ENCODE results near the gene CLEC17A. TPM values are rescaled to one million over a fixed set of nuclear protein-coding genes. Genes with fewer than 3 reads are reported as not detected.
"Not testable (repeated sequence)": the region's sequence is repeated elsewhere in the genome, so short reads cannot be mapped to it uniquely, and the experiment has no call there.

The CLEC17A gene
- total and polyA plus RNA-seq, 12 donors, result 0.12 TPM; not detected in 11

- H3K4me3 ChIP-seq, result no peak overlapping the region
- 62 to 67% methylated on average over 4 of the region's 4 CpGs for WGBS, 2 donors
- H3K27ac ChIP-seq, result no peak overlapping the region
- H3K4me1 ChIP-seq, result peaks cover 0 to 20% (median 0%) of the 10 kb centered on the region in 9 donors
- no peak for TF ChIP-seq CTCF (IDR thresholded peaks at IDR 0.05)
- no peak for DNase-seq
- H3K36me3 ChIP-seq, result no peaks in the 10 kb centered on the region
- no peaks in the 10 kb centered on the region for H3K9me3 ChIP-seq
- no peak for ATAC-seq
- intact Hi-C loops (cut with DNase I), result no loop called here
- H3K27me3 ChIP-seq, result peaks cover 0 to 3% (median 0%) of the 10 kb centered on the region in 7 donors
Measured at GRCh38 chr19:14611051-14611450, 28.2 kb downstream of the CLEC17A start.

GRCh38 chr19:14612242-14612641 is 29.4 kb downstream of the CLEC17A start:
- H3K27me3 ChIP-seq; DNase-seq; intact Hi-C loops (cut with DNase I); ATAC-seq; H3K36me3 ChIP-seq; H3K9me3 ChIP-seq; H3K4me3 ChIP-seq; H3K27ac ChIP-seq: not testable (repeated sequence)
- H3K4me1 ChIP-seq, result peaks cover 0 to 27% (median 0%) of the 10 kb centered on the region in 9 donors
- WGBS, 2 donors, result 73 to 80% methylated on average over 5 of the region's 5 CpGs

GRCh38 chr19:14612657-14613056 is 29.8 kb downstream of the CLEC17A start:
- ATAC-seq (no peak), DNase-seq (no peak)
- no peaks in the 10 kb centered on the region for H3K27me3 ChIP-seq
- no peak overlapping the region for H3K4me3 ChIP-seq
- H3K4me1 ChIP-seq, result peaks cover 0 to 27% (median 0%) of the 10 kb centered on the region in 9 donors
- H3K27ac ChIP-seq, result no peak overlapping the region
- no peaks in the 10 kb centered on the region for H3K36me3 ChIP-seq
- no peak for TF ChIP-seq CTCF (IDR thresholded peaks at IDR 0.05)
- intact Hi-C loops (cut with DNase I), result no loop called here
- WGBS, 2 donors, result 81 to 87% methylated on average over 4 of the region's 4 CpGs
- H3K9me3 ChIP-seq, result no peaks in the 10 kb centered on the region

- H3K27me3 ChIP-seq; H3K9me3 ChIP-seq; DNase-seq; H3K4me3 ChIP-seq; H3K36me3 ChIP-seq; intact Hi-C loops (cut with DNase I); ATAC-seq: not testable (repeated sequence)
- peaks cover 0 to 27% (median 0%) of the 10 kb centered on the region in 9 donors for H3K4me1 ChIP-seq
- WGBS, 2 donors, result 70 to 74% methylated on average over 14 of the region's 14 CpGs
- peak overlapping the region in 1 of 10 donors; percentile 15 for H3K27ac ChIP-seq
Measured at GRCh38 chr19:14613399-14614098, 30.7 kb downstream of the CLEC17A start.

- ATAC-seq (peak in 3 of 8 donors; percentile 25 to 49 (median 42)), DNase-seq (no peak)
- 40 to 44% methylated on average over 4 of the region's 4 CpGs for WGBS, 2 donors
- Histone ChIP-seq H3K4me1 (peaks cover 0 to 27% (median 0%) of the 10 kb centered on the region in 9 donors), H3K4me3 (no peak overlapping the region), H3K36me3 (no peaks in the 10 kb centered on the region), H3K27ac (peak overlapping the region in 2 of 10 donors; percentile 15 to 62), H3K9me3 (peaks cover 0 to 10% (median 3%) of the 10 kb centered on the region in 11 donors), H3K27me3 (no peaks in the 10 kb centered on the region)
- intact Hi-C loops (cut with DNase I), result no loop called here
- no peak for TF ChIP-seq CTCF (IDR thresholded peaks at IDR 0.05)
Measured at GRCh38 chr19:14614099-14614412, 31.2 kb downstream of the CLEC17A start.
